Measurements from ENCODE around the gene TRPV5.
"Not testable (repeated sequence)": the region's sequence is repeated elsewhere in the genome, so short reads cannot be mapped to it uniquely, and the experiment has no call there.

TRPV5 gene

GRCh38 chr7:142933624-142934023, at the start of gene TRPV5:
TRPV5 (minus strand) TSS chr7:142933746; CDS start chr7:142933459, 287 bp downstream.
- no peak for DNase-seq

- DNase-seq = not testable (repeated sequence)
These were observed 44.9 kb upstream of the TRPV5 start for GRCh38 chr7:142978402-142978801.

GRCh38 chr7:142974626-142975025, 41.1 kb upstream of the TRPV5 start:
- no peak for DNase-seq

GRCh38 chr7:142969183-142969582, 35.6 kb upstream of the TRPV5 start:
- no peak for DNase-seq

GRCh38 chr7:142968229-142968628, 34.7 kb upstream of the TRPV5 start:
- DNase-seq = no peak

GRCh38 chr7:142964502-142965246, 31.1 kb upstream of the TRPV5 start:
- DNase-seq = no peak

GRCh38 chr7:142963993-142964392, 30.4 kb upstream of the TRPV5 start:
- DNase-seq = no peak

GRCh38 chr7:142962991-142963390, 29.4 kb upstream of the TRPV5 start:
- DNase-seq = no peak

- no peak for DNase-seq
These were observed 28.7 kb upstream of the TRPV5 start, which contains the start of gene KEL for GRCh38 chr7:142961973-142962926. KEL (minus strand) TSS chr7:142962363; CDS start chr7:142962206, 157 bp downstream.

GRCh38 chr7:142961595-142961972, 28.0 kb upstream of the TRPV5 start:
- DNase-seq = no peak

- DNase-seq = no peak
These were observed 27.5 kb upstream of the TRPV5 start for GRCh38 chr7:142960955-142961512.

- no peak for DNase-seq
These were observed 25.7 kb upstream of the TRPV5 start for GRCh38 chr7:142959202-142959601.

GRCh38 chr7:142957723-142958122, 24.2 kb upstream of the TRPV5 start:
- DNase-seq = no peak

- DNase-seq = no peak
These were observed 23.5 kb upstream of the TRPV5 start for GRCh38 chr7:142956951-142957623.

- no peak for DNase-seq
These were observed 21.2 kb upstream of the TRPV5 start for GRCh38 chr7:142954680-142955268.

- DNase-seq = no peak
These were observed 16.7 kb upstream of the TRPV5 start for GRCh38 chr7:142950235-142950634.

- no peak for DNase-seq
These were observed 15.1 kb upstream of the TRPV5 start for GRCh38 chr7:142948603-142949002.

GRCh38 chr7:142945001-142945400, 11.5 kb upstream of the TRPV5 start:
- DNase-seq = no peak

- DNase-seq = no peak
These were observed 10.2 kb upstream of the TRPV5 start for GRCh38 chr7:142943706-142944268.

GRCh38 chr7:142942746-142943145, 9.2 kb upstream of the TRPV5 start:
- DNase-seq = no peak

- no peak for DNase-seq
These were observed 8.0 kb upstream of the TRPV5 start for GRCh38 chr7:142941541-142941940.

GRCh38 chr7:142940966-142941535, 7.5 kb upstream of the TRPV5 start:
- DNase-seq = no peak
